GM19035 (cell line): ENCODE measurements around the gene XPO6.

ENCODE experiments used
- ATAC-seq: cut with Tn5 transposase; IDR thresholded peaks from one replicate; pipeline ENCODE4 v1.9.1; 2021; ENCODE audit not compliant: unreplicated experiment

The XPO6 gene

DNA sequence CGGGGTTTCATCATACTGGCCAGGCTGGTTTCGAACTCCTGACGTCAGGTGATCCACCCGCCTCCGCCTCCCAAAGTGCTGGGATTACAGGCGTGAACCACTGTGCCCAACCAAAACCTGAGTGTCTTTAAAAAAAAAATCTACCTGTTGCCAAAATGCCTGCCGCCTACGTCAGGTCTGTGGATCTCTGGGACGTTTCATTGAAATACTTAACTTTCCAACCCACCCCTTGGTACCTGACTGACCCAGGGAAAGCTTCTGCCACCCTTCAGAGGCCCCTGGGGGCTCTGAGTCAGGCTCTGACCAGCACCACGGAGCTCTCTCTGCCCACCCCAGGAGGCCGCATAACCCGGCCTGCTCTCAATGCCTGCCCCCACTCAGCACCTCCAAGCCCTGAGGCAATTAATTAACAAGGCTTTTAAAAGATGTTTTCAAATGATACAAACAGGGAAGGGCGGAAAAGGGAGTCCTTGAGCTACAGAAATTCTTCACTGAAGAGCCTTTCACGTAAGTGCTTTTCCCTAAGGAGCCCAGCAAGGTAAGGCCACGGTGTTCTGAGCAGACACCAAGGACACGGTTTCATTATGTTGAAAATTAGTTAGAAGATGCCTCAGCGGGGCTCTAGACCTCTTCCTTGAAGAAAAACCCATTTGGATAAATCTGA, 118.9 kb downstream of the XPO6 start:
- no peak for ATAC-seq

DNA sequence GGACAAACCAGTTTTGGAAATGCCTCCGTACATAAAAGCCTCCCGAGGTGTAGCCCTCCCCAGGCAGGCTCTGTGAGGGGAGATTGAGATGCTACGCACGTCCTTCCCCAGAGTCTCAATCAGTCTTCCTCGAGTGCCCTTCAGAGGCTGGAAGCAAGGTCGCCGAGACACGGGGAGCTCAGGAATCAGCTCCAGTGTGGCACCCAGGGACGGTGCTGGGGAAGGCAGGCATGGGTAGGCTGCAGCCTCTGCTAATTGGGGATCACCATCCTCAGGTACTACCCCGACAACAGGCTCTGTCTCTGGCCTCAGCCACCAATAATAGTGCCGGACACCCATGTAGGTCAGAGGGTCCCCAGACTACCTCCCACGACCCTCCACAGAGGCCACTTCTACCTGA, 120.1 kb downstream of the XPO6 start:
- no peak for ATAC-seq

DNA sequence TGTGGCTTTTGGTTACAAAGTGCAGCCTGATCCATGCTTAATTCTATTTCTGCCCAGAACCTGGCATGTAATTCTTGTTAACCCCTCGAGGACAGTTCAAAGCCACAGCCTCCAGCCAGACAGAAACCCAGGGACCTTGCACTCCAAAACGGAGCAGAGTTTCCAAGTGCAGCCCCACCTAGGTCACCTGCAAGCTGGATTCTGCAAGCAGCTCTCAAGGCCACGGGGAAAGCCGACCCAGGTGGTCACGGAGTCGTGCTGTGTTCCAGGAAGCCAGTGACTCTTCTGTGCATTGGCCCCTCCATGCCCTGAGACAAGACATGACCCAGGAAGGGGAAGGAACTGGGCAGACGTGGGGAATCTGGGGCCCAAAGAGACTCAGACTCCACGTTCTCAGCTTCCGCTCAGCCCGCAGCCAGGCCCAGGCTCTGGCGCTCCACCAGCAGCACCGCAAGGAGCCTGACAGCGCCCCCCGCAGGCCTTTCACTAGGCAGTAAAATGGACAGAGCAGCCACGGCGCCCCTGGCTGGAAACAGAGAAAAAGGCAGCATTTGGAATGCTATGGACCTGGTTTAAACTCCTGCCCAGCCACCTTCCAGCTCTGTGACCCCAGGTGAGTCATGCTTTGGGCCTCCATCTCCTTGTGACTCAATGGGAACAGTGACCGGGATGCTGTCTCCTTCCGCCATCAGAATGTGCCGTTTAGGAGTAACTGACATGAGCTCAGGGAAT, 121.0 kb downstream of the XPO6 start:
- no peak for ATAC-seq

DNA sequence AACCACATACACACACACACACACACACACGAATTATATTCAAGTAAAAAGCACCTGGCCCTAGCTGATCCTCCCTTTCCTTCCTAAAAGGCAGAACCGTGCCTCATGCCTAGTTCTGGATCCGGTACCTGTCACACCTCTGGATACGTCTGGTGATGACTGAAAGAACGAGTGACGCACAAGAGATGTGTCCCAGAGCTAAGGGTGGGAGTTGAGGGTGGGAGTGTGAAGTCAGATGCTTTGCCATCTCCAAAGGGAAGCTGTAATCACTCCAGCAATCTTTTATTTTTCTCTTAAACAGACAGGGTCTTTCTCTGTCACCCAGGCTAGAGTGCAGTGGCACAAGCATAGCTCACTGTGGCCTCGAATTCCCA, 121.8 kb downstream of the XPO6 start:
- ATAC-seq = no peak

DNA sequence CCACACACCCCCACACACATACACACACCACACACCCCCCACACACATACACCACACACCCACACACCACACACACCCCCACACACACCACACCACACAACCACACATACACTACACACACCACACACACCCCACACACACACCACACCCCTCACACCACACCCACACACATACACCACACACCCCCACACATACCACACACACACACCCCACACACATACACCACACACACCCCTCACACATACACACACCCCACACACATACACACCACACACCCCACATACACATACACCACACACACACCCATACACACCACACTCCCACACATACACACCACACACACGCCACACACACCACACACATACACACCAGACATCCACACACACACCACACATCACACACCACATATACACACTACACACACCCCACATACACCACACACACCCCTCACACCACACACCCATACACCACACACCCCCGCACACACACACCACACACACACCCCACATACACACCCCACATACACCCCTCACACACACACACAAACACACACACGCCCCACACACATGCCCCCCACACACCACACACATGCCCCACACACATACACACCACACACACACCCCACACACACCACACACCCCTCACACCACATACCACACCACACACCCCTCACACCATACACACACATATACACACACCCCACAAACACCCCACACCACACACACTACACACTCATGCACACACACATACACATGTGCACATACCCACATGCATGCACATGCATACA, 122.4 kb downstream of the XPO6 start:
- ATAC-seq = no peak

DNA sequence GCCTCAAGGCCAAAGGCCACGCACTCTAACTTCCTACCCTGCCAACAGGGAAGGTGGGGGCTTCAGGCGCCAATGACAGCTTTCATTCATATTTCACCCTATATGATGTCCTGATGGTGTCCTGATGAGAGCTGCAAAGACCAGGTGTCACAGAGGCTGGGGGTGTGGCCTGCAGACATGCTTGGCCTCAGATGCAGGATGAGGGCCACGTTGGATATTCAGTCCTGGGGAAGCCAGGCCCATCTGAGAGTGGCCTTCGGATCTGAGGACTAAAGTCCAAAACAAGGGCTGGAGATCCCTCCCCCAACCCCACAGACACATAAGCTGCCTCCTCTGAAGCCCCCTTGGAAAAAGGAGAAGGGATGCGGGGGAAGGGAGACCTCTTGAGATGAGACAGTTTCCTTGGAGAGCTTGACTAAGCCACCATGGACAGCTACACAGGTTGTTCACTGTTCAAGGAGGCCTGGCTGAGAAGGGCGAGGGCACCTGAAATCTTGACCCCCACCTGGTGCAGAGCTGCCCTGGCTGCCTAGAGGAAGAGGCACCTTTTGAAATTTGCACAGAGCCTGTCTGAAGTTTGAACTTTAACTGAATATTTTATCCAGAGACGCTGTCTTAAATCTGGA, 124.0 kb downstream of the XPO6 start:
- ATAC-seq = no peak

DNA sequence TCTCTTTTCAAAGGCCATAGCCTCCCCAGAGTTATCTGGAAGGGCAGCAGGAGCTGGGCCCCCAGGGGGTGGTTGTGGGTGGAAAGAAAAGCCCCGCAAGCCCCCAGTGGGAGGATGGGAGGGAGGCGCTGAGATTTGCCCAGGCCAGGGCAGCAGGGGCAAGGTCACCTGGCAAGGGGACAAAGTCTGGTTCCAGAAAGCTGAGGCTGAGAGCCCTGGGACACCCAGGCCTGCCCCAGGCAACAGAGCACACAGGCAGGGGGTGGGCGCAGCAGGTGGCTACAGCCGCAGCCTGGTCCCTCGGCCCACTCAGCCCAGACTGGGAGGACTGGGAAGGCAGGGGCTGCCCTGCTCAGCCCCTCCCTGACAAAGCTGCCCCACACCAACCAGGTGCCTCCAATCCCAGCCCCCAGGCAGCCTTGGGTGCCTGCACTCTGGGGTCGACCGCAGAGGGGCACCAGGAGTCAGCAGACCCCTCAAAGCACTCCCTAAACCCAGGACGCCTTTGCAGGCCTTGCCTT, 124.6 kb downstream of the XPO6 start:
- no peak for ATAC-seq

DNA sequence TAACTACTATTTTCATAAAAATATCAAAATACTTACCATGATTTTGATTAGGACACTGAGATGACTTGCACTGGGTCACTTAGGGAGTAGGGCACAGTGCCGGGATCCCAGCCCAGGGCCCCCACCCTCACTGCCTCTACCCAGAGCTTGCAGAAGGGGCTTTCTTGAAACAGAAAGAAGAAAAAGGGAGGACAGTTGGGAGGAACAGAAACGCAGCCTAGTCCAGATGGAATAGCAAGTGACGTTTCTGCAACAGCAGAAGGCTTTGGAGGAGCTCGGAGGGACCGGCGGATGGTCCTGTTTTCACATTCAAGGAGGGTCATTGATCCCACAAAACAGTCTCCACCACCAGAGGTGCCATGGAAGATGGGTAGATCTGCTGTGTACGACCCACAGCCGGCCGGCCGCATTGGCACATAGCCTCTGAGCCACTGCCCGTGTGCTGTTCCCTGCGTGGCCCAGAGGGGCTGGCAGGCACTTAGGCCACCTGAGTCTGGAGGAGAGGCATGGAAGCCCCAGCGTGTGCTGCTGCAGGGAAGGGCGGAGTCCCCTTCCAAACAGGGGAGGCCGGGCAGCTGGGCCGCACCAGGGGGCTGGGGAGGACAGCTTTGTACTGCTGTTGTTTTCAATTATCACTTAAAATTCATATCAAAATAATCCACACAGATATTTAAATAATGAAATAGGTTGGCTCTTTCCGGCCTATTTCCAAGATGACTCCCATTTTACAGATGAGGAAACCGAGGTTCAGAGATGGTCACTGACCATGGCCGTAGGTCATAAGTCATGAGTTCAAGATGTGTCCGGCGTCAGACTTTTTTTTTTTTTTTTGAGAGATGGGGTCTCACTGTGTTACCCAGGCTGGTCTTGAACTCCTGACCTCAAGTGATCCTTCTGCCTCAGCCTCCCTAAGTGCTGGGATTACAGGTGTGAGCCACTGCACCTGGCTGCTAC, 125.3 kb downstream of the XPO6 start:
- ATAC-seq = no peak

DNA sequence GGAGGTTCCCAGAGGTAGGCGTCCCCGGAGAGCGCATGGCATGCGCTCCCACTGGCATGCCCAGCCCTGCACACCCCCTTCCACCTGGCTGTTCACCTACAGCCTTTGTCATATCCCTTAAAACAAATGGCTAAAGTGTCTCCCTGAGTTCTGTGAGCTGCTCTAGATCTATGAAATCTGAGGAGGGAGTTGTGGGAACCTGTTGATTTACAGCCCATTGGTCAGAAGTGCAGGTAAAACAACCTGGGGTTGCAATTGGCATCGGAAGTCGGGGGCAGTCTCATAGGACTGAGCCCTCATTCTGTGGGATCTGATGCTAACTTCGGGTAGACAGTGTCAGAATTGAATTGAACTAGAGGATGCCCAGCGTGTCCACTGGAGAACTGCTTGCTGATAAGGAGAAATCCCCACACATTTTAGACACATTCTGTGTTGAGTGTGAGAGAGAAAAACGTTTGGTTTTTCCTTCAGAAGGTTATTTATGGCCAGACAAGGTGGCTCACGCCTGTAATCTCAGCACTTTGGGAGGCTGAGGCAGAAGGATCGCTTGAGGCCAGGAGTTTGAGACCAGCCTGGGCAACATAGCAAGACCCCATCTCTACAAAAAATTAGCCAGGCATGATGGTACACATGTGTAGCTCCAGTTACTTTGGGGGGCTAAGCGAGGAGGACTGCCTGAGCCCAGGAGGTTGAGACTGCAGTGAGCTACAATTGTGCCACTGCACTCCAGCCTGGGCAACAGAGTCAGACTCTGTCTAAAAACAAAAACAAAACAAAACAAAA, 126.2 kb downstream of the XPO6 start:
- no peak for ATAC-seq

DNA sequence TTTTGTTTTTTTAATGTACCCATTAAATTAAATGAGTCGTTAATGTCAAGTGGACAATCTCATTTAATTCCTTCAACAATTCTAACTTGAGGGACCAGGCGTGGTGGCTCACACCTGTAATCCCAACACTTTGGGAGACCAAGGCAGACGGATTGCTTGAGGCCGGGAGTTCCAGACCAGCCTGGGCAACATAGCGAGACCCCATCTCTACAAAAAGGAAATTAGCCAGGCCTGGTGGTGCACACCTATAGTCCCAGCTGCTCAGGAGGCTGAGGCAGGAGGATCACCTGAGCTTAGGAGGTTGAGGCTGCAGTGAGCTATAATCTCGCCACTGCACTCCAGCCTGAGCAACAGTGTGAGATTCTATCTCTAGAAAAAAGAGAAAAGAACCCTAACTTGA, 127.6 kb downstream of the XPO6 start:
- no peak for ATAC-seq

DNA sequence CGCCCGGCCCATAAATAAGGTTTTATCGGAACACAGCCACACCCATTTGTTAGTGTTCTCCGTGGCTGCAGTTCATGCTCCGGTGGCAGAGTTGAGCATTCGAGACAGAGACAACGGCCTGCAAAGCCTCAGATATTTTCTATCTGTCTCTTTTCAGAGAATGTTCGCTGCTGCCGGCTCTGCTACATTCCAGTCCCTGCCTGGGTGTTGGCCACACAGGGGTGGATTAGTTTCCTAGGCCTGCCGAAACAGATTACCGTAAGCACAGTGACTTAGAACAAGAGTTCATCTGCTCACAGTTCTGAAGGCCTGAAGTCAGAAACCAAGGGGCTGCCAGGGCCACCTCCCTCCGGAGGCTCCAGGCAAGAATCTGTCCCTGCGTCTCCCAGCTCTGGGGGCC, 129.1 kb downstream of the XPO6 start:
- no peak for ATAC-seq

DNA sequence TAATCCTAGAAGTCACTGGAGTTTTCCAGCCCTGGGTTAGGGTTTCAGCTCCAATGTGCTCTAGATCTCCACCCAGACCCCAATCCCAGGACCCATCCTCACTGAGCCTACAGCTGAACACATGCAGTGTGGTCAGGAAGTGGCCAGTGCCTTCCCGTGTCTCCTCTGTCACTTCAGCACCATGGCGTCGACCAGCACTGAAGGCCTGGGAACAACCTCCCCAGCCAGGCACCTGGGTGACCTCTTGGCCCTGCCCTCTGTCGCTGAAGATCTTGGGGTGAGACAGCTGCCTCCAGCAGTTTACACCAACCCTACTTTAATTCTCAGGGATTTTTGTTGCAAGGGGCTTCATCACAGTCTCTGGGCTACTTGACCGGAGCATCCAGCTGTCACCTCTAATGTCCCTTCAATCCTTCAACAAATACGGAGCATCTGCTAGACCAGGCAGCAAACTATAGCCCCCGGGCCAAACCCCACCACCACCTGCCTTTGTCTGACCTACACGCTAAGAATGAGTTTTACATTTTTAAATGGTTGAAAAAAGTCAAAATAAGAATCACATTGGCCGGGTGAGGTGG, 130.3 kb downstream of the XPO6 start:
- ATAC-seq = no peak

DNA sequence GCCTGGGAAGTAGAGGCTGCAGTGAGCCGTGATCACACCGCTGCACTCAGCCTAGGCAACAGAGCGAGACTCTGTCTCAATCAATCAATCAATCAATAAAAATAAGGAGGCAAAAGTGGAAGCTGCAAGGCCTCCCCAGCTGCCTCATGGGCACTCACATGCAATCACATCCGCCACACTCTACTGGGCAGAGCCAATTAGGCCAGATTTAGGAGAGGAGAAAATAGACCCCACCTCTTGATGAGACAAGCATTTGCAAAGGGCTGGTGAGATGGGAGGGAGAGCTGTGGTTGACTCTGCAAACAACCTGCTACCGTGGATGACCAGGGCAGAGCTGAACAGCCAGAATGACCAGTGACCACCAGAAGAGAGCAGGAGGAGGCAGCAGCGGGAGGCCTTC, 133.5 kb downstream of the XPO6 start:
- ATAC-seq = no peak

DNA sequence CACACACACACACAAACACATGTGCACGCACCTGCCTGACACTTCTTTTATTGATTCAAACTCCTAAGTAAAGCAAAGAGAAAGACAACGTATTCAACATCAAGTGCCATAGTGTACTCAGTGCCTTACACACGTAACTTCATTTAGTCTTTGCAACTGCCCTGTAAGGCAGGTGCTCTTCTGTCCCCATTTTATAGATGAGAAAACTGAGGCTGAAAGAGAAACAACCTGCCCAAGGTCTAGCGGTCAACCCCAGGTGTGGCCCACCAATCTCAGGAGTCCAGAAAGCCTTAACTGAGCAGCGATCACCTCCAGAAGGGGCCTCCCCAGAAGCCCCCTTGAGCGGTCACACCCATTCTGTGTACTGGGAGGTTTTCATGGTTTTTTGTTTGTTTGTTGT, 137.9 kb downstream of the XPO6 start:
- ATAC-seq = no peak

DNA sequence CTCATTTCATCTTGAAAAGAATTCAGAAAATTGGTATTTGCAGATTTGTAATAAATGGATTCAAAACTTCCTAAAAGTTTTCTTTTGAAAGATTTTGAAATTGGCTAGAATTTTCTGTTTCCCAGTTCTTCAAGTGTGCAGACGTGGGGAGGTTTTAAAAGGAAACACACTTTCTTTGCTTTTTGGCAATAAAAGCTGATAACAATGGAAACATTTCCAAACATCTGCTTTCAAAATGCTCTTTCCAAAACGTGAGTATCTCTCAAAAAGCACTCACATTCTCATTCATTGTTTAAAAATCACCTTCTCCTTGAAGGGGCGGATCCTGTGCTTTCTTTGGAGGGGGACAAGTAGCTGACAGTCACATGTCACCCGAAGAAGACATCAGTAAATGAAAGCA, 139.7 kb downstream of the XPO6 start:
- ATAC-seq = no peak

DNA sequence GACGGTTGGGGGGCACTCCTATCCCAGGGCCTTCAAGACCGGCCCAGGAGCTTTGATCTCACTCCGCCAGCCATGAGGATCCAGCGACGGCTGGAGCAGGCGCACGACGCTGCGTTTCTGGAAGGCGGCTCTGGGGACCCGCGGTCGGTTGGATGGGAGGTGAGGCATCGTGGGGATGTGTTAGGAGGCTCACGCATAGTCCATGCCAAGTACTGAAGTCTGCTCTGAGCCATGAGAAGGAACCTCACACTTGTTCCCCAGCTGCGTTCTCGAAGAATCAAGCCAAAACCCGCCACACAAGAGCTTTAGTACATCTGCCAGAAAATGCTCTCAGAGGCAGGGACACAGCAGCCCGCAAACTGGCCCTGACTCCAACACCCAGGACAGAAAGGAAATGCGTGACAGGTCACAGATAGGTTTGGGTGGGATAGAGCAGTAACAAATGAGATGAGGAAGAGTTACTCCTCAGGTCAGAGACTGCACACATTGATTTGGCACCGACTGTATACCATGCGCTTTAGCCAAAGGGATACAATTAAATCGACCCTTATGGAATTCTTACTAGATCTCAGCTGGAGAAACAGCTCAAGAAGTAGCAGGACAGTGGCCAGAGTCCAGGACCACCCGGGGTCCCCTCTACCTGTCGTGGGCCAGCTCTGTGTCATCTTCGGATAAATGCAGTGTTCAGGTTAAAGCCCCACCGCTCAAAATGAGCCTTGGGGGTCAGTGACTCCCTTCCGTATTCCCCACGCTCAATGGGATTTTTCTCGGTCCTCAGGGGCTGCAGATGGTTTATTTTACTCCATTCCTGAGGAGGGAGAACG, 141.6 kb downstream of the XPO6 start:
- no peak for ATAC-seq

DNA sequence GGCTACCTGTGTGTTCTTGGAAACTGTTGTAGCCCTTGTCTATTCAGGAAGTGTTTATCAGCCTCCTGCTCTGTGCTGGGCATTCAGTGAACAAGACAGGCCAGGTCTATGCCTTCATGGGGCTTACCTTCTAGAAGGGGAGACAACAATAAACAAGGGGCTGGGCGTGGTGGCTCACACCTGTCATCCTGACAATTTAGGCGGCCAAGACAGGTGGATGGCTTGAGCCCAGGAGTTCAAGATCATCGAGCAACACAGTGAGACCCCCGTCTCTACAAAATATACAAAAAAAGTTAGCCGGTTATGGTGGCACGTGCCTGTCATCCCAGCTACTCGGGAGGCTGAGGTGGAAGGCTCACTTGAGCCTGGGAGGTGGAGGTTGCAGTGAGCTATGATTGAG, 142.8 kb downstream of the XPO6 start:
- no peak for ATAC-seq

DNA sequence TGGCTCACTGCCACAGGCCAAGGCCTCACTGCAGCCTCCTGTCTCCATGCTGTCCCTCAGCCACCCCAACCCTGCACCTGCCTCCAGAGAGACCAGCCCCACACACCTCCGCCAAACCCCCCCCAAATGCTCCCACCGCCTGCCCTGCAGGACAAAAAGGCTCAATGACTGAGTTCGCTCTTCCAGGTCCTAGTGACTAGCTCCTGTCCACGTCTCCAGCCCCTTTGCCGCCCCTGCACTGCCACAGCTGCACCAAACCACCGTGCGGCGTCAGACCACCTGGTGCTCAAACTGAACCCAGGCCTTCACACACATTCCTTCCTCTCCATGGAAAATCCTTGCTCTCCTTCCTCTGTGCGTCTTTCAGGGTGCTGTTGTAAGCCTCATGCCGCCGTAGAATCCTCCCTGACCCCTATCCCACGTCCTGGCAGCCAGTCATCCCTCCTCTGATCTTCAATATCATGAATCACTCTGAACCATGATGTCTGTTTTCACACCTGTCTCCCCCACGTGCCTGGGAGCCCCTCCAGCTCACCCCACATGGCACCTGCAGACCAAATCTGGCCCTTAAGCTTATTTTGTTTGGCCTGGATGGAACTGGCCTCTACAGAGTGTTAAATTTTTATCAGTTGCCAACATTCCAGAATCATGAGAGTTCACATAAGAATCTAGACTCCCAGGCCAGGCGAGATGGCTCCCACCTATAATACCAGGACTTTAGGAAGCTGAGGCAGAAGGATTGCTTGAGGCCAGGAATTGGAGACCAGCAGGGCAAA, 144.0 kb downstream of the XPO6 start:
- ATAC-seq = no peak
